Measurements from ENCODE around the gene FMO4.
"Not testable (repeated sequence)": the region's sequence is repeated elsewhere in the genome, so short reads cannot be mapped to it uniquely, and the experiment has no call there.

GRCh38 chr1:171390740-171391139, 76.8 kb downstream of the FMO4 start:
- not testable (repeated sequence) for TF ChIP-seq ELF4 (IDR thresholded peaks at IDR 0.05); PKNOX1 (IDR thresholded peaks at IDR 0.05); SP1 (IDR thresholded peaks at IDR 0.05); FOXA1 (IDR thresholded peaks at IDR 0.05); HDGF (IDR thresholded peaks at IDR 0.05; ENCODE audit: borderline replicate concordance); FOXK2 (IDR thresholded peaks at IDR 0.05); SUZ12 (IDR thresholded peaks at IDR 0.05); LEF1 (IDR thresholded peaks at IDR 0.05; ENCODE audit: borderline replicate concordance); ZNF384 (IDR thresholded peaks at IDR 0.05); FOXM1 (IDR thresholded peaks at IDR 0.05; ENCODE audit: borderline replicate concordance); BHLHE40 (IDR thresholded peaks at IDR 0.05; ENCODE audit: borderline replicate concordance); TARDBP (IDR thresholded peaks at IDR 0.05); L3MBTL2 (conservative IDR thresholded peaks at IDR 0.05); ARNT (IDR thresholded peaks at IDR 0.05)

Measured in HEK293T (cell line).